NCI-H460 (cell line): ENCODE data around the gene HECTD1. TPM values are rescaled to one million over a fixed set of nuclear protein-coding genes. Genes with fewer than 3 reads are reported as not detected.
"Not testable (repeated sequence)": the region's sequence is repeated elsewhere in the genome, so short reads cannot be mapped to it uniquely, and the experiment has no call there.

Source experiments
- DNase-seq: peaks from one replicate; pipeline ENCODE4 v3.0.0-alpha.2; 2016; ENCODE audit warnings: low read depth; ENCODE audit errors: extremely low read depth
- polyA plus RNA-seq: library from polyadenylated mRNA; depleted of rRNA; stranded (reverse); fragments of >200 nt; gene quantifications from 2 replicates; pipeline ENCODE4 v1.2.3, GENCODE V29; 2014; cell fraction: nucleus; rRNA removed
- total RNA-seq: library from RNA; depleted of rRNA; stranded (reverse); fragments of >200 nt; shearing (Covaris generic); gene quantifications from 2 replicates; pipeline ENCODE4 v1.2.3, GENCODE V29; 2014; rRNA removed

The HECTD1 gene
- total RNA-seq, result 143 and 177 TPM in 2 replicates
- 103 and 114 TPM in 2 replicates for polyA plus RNA-seq

GRCh38 chr14:31207755-31208545 is at the start of gene HECTD1:
Gene HECTD1, minus strand, starts transcription at chr14:31207793. Its CDS starts 1,857 bp downstream, at chr14:31205936.
- peak; percentile 89 for DNase-seq

DNA sequence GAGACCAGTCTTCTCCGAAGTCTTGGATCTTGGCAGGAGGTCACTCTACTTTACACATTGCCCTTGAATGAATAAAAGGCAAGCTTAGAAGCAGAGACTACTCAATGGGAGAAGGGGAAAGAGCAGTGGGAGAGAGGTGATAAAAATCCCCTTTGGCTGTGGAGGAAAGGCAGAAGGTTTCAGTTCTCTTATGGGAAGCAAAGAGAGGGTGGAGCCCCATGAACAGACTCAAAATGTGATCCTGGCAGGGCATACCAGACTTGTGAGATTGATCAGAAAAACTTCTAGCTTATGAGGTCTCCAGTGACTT is 49.6 kb upstream of the HECTD1 start:
- DNase-seq, result no peak

DNA sequence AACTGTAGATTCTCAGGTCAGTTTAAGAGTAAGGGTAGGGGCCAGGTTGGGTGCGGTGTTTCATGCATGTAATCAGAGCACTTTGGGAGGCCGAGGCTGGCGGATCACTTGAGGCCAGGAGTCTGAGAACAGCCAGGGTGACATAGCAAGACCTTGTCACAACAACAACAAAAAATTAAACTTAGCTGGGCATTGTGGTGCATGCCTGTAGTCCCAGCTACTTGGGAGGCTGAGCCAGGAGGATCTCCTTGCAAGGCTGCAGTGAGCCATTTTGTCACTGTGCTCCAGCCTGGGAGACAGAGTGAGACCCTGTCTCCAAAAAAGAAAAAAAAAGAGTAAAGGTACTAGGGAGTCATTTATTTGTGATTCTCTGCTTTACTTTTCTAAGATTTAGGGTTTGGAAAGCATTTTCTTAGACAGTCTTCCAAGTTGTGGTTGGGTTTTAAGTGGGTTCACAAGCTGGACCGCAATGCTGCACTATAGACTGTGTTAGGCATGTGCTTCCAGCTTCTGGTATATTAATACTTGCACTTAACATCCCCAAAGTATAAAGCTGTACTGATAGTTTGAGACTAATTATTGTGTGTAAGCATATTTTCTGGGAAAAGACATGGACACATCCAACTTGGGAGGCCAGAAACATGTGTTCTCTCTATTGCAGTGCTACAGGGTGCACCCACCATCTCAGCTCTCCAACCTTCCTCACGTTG is 49.1 kb upstream of the HECTD1 start:
- no peak for DNase-seq

DNA sequence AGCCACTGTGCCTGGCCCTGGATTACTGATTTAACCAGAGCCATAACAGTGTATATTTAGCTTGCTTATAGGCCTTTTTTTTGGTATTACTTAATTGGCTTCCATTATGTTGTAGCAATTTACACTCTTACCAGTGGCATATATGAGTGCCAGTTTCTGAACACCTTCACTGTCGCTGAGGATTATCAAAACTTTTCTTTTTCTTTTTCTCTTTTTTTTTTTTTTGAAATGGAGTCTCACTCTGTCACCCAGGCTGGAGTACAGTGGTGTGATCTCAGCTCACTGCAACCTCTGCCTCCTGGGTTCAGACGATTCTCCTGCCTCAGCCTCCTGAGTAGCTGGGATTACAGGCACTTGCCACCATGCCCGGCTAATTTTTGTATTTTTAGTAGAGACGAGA is 48.3 kb upstream of the HECTD1 start:
- not testable (repeated sequence) for DNase-seq

- no peak for DNase-seq
Observed at GRCh38 chr14:31255286-31255685, 47.7 kb upstream of the HECTD1 start.

DNA sequence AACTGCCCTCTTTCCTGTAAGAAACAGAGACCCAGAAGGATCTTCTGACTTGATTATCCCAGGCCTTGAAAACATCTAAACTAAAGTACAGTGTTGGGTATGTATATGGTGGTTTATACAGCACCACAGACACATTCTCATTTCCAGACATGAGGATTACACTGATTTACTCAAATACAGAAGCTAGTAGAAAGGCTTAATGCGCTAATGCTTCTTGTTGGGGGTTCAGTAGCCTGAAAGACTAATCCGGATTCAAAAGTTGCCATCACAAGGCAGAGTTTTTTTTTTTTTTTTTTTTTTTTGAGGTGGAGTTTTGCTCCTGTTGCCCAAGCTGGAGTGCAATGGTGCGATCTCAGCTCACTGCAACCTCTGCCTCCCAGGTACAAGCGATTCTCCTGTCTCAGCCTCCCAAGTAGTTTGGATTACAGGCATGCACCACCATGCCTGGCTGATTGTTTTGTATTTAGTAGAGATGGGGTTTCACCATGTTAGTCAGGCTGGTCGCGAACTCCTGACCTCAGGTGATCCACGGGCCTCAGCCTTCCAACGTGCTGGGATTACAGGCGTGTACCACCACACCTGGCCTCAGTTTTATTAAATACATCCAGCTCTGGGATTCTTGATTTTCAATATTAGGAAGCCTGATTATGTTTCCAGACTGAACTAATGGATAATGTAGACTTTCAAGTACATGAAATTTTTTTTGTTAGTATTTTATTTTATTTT is 46.3 kb upstream of the HECTD1 start:
- no peak for DNase-seq

GRCh38 chr14:31252865-31253264 is 45.3 kb upstream of the HECTD1 start:
- no peak for DNase-seq

DNA sequence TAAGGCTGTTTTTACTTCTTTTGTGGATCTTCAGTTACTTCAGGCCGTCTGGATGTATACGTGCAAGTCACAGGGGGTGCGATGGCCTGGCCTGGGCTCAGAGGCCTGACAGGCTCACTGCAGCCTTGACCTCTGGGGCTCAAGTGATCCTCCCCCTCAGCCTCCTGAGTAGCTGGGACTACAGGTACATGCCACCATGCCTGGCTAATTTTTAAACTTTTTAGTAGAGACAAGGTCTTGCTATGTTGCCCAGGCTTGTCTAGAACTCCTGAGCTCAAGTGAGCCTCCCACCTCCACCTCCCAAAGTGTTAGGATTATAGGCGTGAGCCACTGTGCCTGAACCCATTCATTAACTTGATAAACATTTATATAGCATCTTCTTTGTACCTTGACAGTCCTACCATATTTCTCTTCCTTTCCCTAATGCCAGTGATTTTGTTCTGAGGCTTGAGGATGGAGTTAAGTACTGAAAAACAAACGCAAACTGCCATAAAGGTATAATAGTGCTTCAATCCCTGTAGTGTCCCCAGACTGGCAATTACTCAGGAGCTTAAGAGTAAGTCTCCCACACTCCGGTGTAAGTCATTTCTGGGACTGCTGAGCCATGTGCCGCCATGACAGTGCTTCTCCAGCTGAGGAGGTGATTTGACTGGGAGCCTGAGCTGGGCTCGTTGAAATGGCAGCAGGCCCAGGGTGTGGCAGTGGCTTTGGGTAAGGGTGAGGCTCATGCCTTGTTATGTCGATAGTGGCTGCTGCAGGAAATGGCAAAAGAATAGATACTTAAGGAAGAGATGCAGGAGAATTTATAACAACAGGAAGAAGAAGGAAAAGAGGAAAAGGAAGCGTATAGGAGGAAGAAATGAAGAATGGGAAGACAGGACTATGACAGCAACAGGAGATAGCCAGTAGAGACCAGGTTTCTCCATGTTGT is 43.7 kb upstream of the HECTD1 start:
- DNase-seq, result no peak

- DNase-seq, result no peak
Observed at GRCh38 chr14:31244626-31245025, 37.0 kb upstream of the HECTD1 start.

DNA sequence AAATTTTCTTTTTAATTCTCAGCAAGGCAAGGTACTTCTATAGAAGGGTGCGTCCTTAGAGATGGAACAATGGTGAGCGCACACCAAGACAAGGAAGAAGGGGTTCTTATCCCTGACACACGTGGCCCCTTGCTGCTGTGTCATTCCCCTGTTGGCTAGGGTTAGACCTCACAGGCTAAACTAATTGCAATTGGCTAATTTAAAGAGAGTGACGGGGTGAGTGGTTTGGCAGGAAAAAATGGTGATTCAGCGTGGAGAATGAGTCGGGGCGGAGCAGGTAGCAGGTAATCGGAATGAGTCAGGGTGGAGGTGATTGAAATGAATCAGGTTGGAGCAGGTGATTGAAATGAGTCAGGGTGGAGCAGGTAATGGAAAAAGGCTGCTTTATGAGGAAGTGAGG is 36.3 kb upstream of the HECTD1 start:
- no peak for DNase-seq

DNA sequence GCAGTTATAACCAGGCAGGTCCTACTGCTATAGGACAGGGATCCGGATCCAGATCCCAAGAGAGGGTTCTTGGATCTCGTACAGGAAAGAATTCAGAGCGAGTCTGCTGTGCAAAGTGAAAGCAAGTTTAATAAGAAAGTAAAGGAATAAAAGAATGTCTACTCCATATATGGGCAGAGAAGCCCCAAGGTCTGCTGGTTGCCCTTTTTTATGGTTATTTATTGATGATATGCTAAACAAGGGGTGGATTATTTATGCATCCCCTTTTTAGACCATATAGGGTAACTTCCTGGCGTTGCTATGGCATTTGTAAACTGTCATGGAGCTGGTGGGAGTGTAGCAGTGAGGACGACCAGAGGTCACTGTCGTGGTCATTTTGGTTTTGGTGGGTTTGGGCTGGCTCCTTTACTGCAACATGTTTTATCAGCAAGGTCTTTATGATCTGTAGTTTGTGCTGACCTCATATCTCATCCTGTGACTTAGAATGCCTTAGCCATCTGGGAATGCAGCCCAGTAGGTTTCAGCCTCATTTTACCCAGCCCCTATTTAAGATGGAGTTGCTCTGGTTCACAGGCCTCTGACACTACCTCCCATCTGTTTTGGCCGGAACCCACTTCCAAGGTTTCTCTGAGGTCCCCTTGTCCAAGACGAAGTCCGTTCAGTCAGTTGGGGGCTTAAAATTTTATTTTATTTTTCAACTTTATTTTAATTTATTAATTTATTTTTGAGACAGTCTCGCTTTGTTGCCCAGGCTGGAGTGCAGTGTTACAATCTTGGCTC is 34.8 kb upstream of the HECTD1 start:
- DNase-seq, result not testable (repeated sequence)

- DNase-seq, result no peak
Observed at GRCh38 chr14:31241450-31242114, 34.0 kb upstream of the HECTD1 start.

GRCh38 chr14:31239741-31240140 is 32.1 kb upstream of the HECTD1 start:
- no peak for DNase-seq

DNA sequence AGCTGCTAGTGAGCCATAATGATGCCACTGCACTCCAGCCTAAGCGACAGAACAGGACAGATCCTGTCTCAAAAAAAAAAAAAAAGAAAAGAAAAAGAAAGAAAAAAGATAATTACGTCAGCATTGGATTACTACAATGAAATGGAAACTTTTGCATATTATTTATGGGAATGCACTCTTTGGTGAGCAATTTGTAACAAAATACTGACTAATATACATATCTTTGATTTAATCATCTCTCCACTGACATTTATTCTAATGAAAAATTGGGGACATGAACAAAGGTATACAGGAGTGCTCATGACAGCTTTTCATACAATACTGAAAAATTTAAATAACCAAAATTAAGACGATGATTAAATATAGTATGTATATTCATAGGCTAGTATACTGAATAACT is 27.9 kb upstream of the HECTD1 start:
- DNase-seq, result no peak

GRCh38 chr14:31232081-31232480 is 24.5 kb upstream of the HECTD1 start:
- DNase-seq, result no peak

- not testable (repeated sequence) for DNase-seq
Observed at GRCh38 chr14:31231272-31231671, 23.7 kb upstream of the HECTD1 start.

DNA sequence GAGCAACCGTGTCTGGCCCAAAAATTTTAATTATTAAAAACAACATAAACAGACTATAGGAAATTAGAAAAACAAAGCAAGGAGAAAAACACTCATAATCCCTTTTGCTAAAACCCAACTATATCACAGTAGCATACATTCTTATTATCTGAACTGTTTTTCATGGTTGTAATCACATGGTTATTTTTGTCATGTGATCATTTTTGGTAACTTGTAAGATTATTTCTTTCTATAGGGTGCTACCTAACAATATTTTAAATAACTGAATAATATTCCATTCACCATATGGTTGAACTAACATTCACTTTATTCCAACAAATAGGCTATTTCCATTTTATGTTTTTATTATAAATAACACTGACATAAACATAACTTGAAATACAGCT is 23.0 kb upstream of the HECTD1 start:
- DNase-seq, result no peak

- peak; percentile 99 for DNase-seq
Observed at GRCh38 chr14:31229638-31230572, 22.3 kb upstream of the HECTD1 start.
